CD4-positive, alpha-beta T cell treated with Interleukin-15 for 1 hour (primary cell): ENCODE measurements around the gene NPIPB2.
"Not testable (repeated sequence)": the region's sequence is repeated elsewhere in the genome, so short reads cannot be mapped to it uniquely, and the experiment has no call there.

Source experiments
- DNase-seq: peaks from one replicate; pipeline ENCODE4 v3.0.0-alpha.2; 2020

Gene NPIPB2

DNA sequence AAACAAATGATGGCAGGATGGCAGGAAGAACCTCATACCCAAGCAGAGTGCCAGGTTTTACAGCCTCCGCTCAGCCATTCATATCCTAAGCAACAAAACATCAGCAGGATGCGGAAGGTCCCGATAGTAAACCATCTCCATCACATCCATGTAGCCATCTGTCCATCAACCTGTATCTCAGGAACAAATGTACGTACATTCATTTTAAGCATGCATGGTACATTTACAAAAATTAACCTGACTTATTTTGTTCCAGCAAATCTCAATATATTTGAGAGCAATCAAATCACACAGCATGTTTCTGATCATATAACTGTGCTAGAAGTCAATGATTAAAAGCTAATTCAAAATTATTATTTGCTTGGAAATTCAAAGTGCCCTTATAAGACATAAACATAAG lies at the start of gene NPIPB2:
TSS of gene NPIPB2 (minus strand) at position 101 of the 400 bp plus-strand sequence. CDS start at position 101, 0 bp downstream.
- DNase-seq: not testable (repeated sequence)

DNA sequence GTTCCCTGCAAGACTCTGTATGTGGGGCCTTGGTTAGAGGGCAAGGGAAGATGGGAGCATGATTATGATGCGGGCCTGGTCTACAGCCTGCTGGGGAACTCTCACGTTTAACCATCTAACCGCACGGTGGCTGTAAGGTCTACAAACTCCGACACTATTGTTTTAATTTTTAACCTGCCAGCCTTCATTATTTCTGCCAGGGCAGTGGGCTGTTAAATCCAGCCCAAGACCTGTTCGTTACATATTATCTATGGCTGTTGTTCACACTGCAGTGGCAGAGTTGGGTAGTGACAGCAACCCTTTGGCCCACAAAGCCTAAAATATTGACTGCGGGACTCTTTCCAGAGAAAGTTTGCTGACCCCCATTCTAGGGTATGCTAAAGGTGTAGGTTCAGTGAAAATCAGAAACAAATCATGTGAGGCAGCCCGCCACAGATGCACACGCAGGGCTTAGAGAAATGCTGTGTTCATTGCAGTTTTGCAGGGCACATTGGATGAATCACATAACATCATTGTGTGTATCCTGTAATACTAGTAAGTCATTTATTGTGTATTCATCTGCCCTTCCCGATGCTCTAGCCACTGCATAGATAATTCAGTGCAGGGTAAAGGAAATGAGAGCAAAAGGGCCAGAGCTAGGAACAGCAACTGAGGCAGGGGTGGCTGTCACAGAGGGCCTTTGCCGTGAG lies 49.0 kb upstream of the NPIPB2 start:
- no peak for DNase-seq

DNA sequence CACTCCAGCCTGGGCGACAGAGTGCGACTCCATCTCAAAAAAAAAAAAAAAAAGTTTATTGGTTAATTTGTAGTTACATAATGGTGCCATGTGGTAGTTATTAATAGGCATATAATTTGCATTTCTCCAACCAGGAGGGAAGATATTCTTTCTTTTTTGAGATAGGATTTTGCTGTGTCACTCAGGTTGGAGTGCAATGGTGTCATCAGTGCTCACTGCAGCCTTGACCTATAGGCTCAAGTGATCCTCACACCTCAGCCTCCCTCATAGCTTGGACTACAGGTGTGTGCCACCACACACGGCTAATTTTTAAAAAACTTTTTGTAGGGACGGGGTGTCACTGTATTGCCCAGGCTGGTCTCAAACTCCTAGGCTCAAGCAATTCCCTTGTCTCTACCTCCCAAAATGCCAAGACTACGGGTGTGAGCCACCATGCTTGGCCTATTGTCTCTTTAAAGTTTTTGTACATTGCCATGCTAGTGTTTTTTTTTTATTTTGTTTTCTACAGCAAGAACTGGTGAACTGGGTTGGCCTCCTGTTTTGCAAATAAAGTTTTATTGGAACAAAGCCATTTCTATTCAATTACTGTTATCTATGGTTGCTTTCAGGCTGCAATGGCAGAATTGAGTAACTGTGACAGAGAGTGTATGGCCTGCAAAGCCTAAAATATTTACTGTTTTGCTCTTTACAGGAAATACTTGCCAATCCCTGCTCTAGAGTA lies 46.6 kb upstream of the NPIPB2 start:
- DNase-seq: no peak

DNA sequence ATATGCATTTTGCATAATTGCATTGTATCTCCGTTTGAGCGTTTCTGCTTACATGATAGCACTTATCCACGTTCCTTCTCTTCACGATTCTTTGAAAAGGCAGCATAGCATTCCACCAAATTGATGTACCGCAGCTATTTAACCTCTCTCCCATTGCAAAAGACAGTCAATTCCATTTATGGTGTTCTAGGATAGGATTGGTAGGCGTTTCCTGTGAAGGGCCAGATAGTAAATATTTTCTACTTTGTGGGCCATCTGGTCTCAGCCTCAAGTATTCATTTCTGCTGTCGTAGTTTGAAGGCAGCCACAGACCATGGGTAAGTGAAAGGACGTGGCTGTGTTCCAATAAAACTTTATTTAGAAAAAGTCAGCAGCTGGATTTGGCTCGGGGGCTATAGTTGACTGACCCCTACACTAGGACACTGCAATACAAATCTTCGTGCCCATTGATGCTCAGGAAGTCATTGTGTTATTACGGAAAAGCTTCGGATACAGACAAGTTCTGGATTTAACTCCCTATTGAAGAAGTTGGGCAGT lies 44.7 kb upstream of the NPIPB2 start:
- DNase-seq: no peak

DNA sequence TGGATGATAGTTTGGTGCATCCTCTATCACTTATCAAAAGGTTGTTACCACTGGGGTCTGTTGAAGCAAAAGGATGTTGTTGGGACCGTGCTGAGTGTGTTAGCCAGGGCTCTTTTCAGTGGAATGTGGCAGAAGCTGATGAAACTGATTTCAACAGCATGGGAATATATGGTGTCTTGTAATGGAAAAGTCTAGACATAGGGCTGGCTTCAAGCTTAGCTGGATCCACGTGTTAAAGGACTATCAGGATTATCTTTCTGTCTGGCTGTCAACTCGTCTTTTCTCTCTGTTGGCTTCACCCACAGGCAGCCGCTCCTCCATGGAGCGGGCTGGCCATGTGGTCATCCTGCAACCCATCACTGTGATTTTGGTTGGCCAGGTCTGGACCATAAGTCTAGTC lies 43.4 kb upstream of the NPIPB2 start:
- DNase-seq: no peak

DNA sequence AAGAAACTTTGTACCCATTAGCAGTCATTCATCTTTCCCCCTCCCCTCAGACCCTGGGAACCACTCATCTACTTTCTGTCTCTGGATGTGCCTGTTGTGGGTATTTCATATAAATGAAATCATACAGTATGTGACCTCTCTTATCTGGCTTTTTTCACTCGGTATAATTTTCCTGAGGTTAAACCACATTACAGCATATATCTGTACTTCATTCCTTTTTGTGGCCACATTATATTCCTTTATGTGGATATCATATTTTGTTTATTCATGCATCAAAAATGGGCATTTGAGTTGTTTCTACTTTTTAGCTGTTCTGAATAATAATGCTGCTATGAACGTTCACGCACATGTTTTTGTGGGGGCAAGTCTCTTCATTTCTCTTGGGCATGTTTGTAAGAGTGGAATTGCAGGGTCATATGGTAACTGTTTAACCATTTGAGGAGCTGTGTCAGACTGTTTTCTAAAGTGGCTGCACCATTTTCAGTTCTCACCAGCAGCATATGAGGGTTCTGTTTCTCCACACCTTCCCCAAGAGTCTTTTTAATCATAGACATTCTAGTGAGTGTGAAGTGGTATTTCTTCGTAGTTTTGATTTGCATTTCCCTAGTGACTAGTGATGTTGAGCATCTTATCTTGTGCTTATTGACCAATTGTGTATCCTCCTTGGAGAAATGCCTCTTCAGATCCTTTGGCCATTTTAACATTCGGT lies 38.4 kb upstream of the NPIPB2 start:
- no peak for DNase-seq

DNA sequence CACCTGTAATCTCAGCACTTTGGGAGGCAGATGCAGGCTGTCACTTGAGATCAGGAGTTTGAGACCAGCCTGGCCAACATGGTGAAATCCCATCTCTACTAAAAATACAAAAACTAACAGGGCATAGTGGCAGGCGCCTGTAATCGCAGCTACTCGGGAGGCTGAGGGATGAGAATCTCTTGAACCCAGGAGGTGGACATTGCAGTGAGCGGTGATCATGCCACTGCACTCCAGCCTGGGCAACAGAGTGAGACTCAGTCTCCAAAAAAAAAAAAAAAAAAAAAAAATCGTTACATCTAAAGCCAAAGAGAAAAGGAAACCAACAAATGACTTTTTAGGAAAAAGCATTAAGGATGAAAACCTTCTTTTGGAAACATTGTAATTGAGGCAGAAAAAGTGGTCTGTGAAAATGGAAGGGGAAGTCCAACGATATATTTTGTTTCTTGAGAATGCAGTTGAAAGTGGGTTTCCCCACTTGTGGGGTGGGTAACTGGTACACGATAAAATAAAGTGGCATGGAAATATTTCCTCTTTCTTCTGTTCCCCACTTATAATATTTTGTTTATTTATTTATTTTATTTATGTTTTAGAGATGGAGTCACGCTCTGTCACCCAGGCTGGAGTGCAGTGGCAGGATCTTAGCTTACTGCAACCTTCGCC lies 37.3 kb upstream of the NPIPB2 start:
- DNase-seq: no peak

DNA sequence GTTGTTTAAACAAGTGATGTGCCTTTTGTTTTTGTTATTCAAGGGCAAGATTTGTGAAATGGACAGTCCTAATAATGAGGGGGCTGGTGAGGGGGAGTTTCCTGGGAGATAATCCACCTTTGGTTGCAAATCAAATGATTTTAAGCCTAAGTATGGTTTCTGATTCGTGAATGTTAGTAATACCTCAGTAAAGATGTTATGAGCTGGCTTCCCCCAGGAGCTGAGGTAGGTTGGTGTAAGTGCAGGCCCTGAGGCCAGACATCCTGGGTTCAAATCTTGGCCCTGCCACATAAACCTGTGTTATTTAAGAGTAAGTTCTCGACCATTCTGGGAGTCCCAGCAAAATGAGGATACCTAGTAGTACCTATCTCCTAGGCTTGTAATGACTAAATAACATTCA lies 36.2 kb upstream of the NPIPB2 start:
- no peak for DNase-seq

DNA sequence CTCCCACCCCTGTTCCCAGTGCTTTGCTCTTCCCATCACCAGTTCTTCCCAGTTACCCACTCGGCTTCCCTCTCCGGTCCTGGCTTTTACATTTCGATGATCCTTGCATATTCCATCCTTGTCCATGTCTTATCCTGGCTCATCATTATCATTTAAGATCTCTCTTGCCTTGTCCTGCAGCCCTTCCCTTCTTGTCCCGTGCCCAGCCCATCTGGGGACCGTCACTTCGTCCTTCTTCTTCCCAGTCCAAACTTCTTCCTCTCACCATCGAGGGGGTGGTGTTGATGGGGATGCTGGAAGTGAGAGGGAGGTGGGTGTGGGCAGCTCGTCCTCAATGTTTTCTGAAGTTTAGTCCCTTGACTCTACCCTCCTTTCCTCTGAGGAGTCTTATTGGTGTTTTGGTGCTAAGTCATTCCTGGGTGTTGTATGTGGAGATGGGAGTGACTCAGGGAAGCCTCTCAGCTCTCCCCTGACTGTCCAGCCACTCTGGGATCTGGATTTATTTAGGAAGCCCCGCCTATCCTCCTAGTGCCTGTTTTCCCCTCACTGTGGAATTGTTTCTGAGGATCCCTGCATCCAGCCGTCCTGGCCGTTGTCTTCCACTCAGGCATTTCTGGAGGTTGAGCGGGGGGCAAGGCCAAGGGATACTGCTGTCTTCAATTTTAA lies 35.7 kb upstream of the NPIPB2 start:
- DNase-seq: no peak

DNA sequence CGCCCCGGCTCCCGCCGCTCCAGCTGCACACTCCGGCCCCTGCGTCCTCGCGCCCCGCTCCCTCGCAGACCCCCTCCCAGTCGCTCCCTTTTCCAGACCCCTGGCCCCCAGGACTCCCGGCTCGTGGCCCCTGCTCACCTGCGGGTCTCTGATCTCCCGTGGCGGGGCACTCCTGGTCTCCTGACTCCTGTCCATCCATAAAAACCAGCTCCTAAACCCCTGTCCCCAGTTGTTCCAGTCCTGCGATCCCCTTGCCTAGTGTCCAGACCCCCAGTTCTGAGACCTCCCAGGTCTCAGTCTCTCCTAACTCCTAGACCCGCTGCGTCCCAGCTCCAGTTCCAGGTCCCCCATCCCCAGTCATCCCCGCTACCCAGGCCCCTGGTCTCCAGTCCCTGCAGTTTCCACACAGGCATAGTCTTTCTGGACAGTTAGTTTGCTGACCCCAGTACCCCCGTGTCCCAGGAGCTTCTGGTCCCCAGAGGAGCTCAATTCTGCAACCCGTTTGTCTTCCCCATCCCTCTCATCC lies 35.1 kb upstream of the NPIPB2 start:
- DNase-seq: no peak

DNA sequence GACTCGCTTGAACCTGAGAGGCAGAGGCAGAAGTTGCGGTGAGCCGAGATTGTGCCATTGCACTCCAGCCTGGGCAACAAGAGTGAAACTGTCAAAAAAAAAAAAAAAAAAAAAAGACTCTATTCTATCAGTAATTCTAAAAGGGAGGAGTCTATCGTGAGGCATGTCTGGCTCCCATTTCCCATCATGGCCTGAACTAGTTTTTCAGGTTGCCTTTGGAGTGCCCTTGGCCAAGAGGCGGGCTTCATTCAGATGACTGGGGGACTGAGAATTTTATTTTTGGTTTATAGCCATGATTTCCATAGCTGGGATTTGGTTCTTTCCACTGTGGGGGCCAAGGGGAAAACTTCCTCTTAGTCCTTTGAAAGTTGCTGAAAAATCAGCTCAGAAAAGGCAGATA lies 31.2 kb upstream of the NPIPB2 start:
- no peak for DNase-seq

DNA sequence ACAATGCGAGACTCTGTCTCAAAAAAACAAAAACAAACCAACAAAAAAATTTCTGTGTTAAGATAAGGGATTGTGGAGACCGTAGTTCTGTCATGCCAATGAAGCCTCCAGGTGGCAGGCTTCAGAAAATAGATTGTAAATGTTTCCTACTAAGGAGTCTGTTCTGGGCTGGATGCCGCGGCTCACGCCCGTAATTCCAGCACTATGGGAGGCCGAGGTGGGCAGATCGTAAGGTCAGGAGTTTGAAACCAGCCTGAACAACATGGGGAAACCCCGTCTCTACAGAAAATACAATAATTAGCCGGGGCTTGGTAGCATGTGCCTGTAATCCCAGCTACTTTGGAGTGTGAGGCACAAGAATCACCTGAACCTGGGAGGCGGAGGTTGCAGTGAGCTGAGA lies 30.3 kb upstream of the NPIPB2 start:
- DNase-seq: no peak

DNA sequence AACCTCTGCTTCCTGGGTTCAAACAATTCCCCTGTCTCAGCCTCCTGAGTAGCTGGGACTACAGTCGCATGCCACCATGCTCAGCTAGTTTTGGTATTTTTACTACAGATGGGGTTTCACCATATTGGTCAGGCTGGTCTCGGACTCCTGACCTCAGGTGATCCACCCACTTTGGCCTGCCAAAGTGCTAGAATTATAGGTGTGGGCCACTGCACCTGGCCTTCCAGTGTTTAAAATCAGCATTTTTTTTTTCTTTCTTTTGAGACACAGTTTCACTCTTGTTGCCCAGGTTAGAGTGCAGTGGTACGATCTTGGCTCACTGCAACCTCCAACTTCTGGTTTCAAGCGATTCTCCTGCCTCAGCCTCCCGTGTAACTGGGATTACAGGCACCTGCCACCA lies 28.4 kb upstream of the NPIPB2 start:
- not testable (repeated sequence) for DNase-seq

DNA sequence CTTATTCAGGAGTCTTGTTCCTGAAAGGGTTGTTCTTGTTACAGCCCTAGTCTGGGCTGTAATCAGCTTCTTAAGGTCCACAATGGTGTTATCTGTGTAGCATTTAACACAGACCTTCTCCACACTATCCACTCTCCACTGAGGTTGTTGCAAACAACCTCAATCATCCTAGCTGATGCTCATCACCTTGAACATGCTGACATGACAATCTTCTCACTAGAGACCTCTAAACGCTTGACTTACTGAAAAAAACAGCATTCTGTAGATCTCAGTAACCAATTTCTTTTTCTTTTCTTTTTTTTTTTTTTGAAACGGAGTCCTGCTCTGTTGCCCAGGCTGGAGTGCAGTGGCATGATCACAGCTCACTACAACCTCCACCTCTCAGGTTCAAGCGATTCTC lies 26.7 kb upstream of the NPIPB2 start:
- DNase-seq: no peak

DNA sequence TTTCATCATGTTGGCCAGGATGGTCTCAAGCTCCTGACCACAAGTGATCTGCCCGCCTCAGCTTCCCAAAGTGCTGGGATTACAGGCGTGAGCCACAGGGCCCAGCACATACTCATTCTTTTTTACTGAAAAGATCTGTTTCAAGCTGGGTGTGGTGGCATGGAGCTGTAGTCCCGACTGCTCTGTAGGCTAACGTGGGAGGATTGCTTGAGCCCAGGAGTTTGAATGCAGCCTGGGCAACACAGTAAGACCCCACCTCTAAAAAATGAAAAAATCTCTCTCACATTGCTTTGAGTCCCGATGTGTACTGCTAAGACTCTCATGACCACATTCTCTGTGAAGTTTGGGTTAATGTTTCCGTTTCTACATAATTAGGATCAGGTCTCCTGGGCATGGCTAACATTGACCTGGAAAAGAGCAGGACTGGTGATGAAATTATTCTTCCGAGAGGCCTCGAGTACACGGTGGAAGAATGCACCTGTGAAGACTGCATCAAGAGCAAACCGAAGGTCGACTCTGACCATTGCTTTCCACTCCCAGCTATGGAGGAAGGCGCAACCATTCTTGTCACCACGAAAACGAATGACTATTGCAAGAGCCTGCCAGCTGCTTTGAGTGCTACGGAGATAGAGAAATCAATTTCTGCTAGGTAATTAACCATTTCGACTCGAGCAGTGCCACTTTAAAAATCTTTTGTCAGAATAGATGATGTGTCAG lies 25.5 kb upstream of the NPIPB2 start:
- no peak for DNase-seq

DNA sequence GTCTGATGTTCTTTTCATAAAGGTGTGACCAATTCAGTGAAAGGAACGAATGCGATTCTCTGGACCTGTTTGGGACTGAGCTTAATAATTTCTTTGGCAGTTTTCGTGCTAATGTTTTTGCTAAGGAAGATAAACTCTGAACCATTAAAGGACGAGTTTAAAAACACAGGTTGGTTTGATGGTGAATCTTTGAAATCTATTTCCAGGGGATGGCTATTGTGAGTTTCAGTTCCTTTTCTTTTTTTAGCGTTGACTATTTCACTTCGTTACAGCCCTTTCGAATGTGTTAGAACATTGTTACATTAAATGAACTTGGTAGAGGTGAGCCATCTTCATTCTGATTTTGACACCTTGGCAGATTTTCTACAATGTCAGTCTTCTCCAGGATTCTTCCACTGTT lies 24.3 kb upstream of the NPIPB2 start:
- DNase-seq: no peak

DNA sequence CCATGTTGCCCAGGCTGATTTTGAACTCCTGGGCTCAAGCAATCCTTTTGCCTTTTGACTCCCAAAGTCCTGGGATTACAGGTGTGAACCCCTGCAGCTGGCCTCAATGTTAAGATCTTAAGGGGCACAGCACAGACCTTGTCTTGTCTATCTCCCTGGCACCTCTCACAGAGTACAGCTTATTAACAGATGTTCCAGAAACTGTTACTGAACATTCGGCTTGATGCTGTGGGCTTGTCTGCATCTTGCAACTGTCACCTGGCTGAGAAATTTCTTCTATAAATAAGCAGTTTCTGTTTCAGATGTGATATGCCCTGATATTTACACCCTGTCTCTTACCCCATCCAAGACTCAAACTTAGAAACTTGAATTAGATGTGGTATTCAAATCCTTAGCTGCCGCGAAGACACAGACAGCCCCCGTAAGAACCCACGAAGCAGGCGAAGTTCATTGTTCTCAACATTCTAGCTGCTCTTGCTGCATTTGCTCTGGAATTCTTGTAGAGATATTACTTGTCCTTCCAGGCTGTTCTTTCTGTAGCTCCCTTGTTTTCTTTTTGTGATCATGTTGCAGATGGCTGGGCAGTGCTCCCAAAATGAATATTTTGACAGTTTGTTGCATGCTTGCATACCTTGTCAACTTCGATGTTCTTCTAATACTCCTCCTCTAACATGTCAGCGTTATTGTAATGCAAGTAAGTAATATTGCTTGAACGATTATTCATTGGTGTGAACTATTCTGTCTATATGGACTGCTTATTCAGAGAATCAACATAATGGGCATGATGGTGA lies 23.1 kb upstream of the NPIPB2 start, which contains the start of gene TNFRSF17:
TSS of gene TNFRSF17 (plus strand) at position 450 of the 791 bp plus-strand sequence. CDS start at position 565, 115 bp downstream.
- no peak for DNase-seq

DNA sequence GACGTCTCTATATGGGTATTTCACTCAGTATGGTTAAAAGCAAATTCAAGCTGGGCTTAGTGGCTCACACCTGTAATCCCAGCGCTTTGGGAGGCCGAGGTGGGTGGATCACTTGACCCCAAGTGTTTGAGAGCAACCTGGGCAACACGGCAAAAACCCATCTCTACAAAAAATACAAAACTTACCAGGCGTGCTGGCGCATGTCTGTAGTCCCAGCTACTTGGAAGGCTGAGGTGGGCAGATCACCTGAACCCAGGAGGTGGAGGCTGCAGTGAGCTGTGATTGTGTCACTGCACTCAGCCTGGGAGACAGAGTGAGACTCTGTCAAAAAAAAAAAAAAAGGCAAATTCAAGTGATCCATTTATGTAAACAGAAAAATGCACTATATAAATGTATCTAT lies 21.9 kb upstream of the NPIPB2 start:
- DNase-seq: no peak

DNA sequence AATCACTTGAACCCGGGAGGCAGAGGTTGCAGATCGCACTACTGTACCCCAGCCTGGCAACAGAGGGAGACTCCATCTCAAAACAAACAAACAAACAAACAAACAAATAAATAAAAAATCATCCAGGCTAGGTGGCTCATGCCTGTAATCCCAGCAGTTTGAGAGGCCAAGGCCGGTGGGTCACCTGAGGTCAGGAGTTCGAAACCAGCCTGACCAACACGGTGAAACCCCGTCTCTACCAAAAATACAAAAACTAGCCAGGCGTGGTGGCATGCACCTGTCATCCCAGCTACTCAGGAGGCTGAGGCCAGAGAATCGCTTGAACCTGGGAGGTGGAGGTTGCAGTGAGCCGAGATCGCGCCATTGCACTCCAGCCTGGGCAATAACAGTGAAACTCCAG lies 21.1 kb upstream of the NPIPB2 start:
- DNase-seq: not testable (repeated sequence)

DNA sequence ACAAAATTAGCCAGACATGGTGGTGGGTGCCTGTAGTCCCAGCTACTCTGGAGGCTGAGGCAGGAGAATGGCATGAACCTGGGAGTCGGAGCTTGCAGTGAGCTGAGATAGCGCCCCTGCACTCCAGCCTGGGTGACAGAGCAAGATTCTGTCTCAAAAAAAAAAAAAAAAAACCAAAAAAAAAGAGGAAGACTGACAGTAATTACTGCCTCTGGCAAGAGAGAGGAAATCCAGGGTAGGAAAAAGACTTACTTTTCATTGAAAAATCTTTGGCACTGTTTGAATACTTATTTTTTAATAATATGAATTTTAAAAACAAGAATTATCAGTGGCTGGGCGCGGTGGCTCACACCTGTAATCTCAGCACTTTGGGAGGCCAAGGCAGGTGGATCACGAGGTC lies 20.6 kb upstream of the NPIPB2 start:
- DNase-seq: not testable (repeated sequence)
